GM21737 (cell line): ENCODE data around the gene ZNF330.
A peak's percentile ranks its signal among the peaks of the same experiment; 100 is the strongest.
"Not testable (repeated sequence)": the region's sequence is repeated elsewhere in the genome, so short reads cannot be mapped to it uniquely, and the experiment has no call there.

ENCODE experiments used
- ATAC-seq: cut with Tn5 transposase; IDR thresholded peaks from one replicate; pipeline ENCODE4 v1.9.1; 2021; ENCODE audit warnings: mild to moderate bottlenecking, moderate library complexity; ENCODE audit not compliant: unreplicated experiment

The ZNF330 gene

DNA sequence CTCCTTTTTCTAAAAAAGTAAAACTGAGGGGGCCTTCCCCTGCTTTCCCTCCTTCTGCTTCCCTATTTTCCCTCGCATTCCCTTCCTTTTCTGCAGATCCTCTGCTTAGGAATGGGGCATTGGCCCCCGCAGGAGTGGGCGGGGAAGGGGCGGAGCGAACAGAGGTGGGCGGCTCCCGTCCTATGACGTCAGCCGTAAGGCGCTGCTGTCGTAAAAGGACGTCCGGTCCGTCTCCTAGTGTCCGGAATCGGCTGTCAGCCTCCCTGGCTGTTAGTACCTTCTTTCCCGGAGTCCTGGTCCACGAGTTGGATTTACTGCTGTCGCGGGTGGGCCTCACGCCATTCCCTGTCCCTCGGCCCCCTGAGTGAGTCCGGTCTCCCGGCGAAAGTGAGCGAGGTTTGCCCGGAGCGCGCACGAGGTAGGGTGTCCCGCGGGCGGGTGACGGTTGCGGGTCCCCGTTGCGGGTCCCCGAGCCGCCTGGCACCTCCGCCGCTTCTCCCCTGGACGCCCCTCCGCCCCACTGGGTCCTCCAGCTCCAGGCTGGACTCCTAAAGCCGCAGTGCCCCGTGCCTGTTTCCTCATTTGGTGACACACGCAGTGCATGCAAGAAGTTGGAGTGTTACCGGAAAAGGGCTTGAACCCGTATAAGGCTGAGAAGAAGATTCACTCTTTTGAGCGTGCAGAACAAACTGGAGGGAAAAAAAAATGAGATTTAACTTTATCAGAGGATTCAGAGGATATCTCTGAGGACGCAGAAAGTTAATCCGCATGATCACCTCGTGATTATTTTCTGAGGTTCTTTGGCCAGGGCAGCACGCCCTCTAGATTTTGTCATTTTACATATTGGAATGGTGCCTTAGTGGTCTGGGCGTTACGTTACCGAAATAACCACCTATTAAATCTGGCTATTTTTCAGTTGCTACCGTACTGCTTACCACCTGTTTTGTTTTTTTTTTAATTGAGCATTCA lies at the start of gene ZNF330:
Gene ZNF330 (plus strand): TSS at position 205 of the 969 bp plus-strand sequence. CDS start 1,477 bp downstream, outside the sequence.
- peak; percentile 91 for ATAC-seq

DNA sequence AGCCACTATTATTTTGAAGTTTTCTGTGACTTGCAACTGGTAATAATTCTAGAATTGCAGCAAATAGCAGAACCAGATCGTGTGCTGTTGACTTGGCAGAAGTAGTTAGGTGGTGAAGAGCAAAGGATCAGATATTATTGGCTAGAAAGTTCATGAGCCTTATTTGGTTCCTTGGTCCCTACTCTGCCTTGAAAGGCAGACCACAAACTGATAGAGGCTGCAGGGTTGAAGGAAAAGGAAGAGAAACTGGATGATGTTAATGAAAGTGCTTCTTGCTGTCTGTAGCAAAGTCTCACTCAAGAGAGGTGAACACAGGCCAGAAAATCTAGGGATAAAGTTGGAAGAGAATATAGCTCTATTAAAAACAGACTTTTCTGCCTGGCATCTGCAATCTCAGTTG lies 46.2 kb upstream of the ZNF330 start:
- no peak for ATAC-seq

DNA sequence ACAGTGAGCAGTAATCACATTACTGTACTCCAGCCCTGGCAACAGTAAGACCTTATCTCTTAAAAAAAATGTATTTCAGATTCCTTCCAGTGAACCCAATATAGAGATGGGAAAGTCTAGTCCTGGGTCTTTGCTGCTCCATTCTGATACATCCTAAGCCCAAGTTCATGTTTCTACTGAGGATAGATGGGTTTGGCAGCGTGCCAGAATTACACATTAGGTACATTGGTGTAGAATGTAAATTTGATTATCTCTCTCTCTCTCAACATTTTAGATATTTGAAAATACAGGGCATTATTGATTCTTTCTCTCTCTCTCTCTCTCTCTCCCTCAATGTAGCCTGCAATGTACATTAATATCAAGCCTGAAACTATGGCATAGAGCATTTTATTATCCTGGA lies 43.5 kb upstream of the ZNF330 start:
- no peak for ATAC-seq

DNA sequence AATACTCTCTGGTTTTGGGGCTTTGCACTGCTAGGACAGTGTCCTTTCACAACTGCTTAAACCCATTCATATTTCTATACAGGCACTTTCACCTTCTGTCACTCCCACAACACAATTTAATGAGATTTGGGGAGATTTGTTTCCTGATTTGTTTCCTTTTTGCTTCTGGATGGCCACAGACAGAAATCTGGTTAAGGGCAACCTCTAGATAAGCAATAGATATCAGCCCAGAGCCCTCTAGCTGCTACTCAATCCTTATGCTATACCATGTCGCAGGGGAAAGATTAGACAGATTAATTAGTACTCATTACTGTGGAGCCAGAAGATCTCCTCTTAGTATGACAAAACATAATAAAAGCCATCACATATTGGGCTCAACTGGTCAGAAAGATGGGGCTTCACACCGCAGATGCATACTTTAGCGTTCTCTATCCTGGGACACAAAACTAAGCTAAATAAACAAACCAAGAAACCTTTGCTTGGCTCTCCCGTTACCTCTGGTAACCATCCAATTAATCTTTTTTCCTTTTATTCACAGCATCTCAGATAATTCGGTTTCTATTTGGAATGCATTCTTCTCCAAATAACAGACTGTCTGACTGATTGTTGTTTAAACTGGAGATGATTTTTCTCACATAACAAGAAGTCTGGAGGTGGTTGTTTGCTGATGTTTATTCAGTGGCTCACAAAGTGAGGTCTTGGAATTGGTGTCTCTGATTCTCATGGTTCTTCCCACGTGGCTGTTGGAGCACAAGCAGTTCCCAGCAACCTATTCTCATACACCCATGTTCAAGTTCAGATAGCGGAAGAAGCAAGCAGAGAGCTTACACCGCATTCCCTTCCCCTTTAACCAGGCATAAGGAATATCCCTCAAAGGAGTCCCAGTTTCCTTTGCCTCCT lies 41.0 kb upstream of the ZNF330 start:
- ATAC-seq: no peak

DNA sequence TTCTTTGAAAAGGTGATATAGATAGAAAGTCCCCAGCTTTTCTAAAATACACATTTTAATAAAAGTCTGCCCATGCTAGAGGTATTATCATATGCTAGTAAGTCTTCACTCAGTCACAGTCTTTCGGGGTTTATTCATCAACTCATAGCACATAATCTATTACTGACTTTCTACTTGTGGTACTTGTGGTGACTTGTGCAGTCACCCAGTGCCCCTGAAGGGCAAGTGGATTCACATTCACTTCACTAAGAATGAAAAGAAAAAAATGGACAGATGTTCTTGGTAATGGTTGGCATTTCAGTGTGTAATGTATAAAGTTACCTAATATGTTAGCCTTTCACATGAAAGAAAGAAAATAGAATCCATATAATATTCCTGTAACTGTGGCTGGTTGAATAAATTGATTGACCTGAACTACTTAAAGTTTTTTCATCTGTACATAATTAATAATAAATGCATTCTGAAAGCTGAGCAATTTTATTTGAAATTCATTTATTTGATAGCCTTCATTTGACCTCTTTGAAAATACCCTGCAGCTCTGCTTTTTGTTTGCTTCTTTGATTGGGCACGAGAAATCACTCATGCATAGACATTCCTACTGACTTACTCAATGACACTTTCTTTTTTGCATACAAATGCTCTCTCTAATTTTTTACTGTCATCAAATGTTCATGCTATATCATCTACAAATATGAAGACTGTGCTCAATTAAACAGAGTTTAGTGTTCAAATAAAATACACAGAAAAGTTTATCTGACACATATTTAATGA lies 39.5 kb upstream of the ZNF330 start:
- peak; percentile 62 for ATAC-seq

DNA sequence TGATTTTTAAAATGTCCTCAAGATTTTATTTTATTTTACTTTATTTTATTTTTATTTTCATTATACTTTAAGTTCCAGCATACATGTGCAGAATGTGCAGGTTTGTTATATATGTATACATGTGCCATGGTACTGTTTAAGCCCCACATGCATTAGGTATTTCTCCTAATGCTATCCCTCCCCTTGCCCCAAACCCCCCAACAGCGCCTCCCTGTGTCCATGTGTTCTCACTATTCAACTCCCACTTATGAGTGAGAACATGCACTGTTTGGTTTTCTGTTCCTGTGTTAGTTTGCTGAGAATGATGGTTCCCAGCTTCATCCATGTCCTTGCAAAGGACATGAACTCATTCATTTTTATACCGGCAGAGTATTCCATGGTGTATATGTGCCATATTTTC lies 37.2 kb upstream of the ZNF330 start:
- not testable (repeated sequence) for ATAC-seq

DNA sequence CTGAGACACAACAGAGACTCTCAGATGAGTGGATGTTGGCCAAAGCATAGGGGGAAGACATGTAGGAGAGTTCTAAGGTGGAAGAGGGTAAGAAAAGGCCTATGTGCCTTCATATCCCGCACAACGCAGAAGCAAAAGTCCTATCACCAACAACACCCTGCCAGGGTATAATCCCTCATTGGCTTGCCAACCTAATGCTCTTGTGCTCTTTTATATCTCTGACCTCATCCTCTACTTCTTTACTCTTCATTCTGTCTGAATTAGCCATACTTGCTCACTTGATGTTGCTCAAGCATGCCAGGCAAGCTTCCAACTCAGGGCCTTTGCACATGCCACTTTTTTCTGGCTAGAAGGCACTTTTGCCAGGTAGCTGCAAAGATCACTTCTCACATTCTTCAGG lies 28.1 kb upstream of the ZNF330 start:
- ATAC-seq: no peak

DNA sequence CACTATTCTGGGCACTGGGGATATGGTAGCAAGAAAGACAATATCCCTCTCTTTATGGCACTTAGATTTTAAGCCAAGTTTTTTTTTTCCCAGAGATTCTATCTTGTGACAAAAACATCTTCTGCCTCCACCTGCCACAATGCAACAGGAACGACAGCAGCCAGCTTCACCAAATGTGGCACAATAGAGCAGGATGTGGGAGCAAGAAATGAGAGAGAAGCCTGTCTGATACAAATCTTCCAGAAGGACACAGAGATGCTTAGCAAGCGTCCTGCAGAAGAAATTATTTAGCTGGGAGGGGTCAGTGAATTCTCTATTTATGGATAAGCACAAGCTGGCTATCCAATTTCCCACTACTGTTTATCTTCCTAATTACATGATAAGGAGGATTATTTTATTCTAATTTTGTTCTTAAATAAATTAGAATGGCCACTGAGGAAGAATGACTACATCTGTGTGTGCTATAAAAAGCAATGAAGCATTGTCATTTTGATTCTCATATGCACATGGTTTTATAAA lies 27.1 kb upstream of the ZNF330 start:
- ATAC-seq: no peak

DNA sequence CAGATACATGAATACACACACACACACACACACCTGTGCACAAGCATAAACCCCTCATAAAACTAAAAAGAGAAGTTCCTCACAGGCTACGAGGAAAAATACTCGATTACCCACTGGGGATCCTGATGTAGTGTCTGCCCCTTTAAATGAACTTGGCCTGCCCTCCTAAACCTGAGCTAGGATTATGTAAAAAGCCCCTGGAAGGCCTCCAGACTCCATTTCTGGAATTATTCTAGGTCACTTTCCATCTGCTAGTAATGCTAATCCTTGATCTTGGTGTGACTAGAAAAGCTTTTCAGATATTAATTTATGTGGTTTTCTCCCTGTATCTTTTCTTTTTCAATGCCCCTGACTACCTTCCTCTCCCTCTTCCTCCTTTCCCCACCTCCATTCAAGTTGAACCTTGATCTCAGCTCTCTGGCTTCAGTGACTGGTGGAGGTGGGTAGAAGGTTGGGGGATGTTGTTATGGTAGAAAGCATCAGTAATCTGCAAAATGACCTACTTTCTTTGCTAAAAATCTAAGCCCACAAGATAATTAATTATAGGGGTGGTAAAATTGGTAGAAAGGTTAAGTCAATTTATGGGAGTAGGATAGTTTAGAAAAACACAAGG lies 25.5 kb upstream of the ZNF330 start:
- ATAC-seq: no peak

DNA sequence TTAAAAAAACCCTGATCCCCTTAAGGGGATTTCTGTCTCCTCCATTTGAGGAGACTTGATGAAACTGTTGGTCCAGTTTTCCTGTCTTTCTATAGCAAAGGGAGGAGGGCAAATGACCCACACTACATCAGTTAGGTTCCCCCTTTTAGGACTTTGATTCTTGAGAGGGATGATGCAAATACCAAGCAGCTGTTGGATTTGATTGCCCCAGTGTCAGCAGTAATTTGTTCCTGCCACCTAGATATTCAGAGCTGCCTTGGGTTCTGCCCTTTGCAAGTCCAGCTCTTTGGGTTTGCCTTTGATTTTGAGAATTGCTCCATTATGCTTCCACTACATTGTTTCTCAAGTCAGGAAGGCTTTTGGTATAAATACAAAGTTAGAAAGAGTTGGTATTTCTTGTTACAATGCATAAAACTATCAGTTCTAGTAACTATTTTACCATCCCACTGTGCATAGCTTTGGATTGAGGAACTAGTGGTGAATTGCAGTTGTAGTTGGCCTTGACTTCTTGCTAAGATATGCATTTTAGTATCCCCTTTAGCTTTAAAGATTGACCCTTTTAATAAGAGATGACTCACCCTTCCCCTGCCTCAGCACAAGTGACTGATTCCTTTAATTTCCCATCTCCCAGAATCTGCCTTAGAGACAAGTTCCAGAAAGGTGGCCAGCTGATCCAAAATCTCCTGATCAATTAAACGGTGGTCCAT lies 24.3 kb upstream of the ZNF330 start:
- no peak for ATAC-seq

DNA sequence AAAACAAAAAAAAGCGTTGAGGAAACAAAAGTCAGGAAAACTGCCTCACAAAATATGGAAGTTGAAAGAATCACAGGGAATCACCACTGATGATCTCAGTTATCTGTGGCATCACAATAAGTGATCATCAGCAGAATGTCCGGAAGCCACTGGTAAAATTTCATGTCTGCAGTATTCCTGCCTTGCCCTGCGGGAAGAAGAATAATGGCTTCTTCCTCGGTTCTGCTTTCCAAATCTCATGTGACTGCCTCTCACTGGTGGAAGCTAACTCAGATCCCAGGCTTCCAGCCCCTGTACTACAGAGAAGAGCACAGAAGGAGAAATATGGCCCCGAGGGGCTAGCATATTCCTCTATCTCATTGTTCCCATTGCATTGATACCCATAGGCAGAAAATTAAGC lies 12.7 kb upstream of the ZNF330 start:
- no peak for ATAC-seq

DNA sequence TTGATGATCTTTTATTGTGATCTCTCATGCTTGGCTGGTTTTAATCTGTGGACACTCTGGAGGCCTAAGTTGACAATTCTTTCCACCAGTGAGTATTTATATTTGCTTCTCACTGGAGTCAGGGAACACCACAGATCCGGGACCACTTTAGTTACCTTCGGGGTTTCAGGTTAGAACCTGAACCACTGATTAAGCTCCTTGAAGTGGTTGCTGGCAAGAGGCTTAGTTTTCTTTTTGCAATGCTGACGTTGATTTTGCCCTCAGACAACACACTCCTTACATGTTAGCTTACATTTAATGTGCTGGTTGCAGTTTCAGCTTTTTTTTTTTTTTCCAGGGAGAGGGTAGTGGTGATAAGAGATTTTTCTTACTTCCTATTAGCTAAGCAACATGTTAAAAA lies 10.5 kb upstream of the ZNF330 start:
- ATAC-seq: no peak

DNA sequence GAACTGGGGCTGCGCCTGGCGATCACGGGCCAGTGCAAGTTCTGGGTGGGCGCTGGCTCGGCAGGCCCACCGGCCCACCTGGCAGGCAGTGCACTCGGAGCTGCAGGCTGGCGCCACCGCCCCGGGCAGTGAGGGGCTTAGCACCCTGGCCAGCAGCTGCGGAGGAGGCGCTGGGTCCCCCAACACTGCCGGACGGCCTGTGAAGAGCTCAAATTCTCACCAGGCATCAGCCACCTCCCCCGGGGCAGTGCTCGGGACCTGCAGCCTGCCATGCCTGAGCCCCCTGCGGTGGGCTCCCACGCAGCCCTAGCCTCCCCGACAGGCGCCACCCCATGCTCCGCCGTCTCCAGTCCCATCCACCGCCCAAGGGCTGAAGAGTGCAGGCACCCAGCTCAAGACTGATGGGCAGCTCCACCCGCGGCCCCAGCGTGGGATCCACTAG lies 7.1 kb upstream of the ZNF330 start:
- no peak for ATAC-seq

DNA sequence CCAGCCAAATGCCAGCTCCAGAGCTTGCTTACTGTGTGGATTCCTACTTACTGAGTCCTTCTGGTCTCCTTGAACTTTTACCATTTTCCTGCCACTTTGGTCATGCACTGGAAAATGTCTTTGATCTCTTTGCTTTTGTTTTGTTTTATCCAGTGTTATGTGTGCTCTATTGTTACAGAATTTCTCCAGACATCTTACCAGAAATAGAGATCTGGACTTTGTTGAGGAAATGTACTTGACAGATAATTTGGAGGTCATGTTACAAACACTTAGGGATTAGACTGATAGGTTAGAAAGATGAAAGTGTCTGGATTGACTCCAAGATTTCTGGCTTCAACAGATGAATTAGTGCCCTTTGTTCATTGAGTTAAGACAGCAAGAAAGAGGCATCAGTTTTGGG lies 5.7 kb upstream of the ZNF330 start:
- ATAC-seq: no peak

DNA sequence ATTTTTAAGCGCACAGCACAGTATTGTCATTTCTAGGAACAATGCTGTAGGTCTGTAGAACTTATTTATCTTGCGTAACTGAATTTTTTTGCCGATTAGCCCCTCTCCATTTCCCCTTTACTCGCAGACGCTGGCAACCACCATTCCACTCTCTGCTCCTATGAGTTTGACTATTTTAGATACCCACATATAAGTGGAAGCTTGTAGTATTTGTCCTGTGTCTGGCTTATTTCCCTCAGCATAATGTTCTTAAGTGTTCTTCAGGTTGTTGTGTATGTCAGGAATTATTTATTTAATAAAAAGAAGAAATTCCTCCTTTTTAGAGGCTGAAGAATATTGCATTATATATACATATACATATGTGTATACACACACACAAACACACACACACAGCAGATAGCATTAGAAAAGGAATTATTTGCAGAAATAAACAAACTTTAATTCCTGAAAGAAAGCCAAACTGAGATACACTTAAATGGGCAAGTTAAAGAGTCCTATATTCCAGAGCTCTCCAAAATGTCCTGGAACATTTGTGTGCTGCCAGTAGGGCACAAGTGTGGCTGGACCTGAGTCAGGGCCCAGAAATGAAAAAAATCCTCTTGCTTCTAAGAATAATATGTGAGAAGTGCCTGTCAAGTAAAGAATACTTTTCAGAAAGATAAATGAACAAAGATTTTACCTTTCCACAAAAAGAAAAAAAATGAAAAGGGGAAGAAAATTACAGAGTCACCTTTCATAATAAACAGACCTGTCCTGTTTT lies 4.5 kb upstream of the ZNF330 start:
- ATAC-seq: no peak

DNA sequence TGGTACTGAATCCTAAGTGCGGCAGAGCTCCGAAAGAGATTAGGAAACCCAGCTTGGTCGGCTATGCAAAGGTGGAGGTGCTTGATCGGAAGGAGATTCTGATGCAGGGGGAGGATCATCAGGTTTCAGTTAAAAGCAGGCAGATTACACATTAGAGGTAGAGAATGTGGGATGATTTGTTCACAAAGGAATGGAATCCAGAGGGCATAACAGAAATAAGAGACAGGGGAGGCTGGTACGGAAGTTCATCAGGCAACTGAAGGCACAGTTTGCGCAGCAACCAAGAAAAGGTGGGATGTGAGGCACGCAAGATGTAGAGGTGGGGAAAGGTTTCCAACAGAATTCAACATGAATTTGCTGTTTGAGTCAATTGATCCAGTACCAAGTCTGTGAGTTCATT lies 424 bp upstream of the ZNF330 start:
- ATAC-seq: peak; percentile 10

DNA sequence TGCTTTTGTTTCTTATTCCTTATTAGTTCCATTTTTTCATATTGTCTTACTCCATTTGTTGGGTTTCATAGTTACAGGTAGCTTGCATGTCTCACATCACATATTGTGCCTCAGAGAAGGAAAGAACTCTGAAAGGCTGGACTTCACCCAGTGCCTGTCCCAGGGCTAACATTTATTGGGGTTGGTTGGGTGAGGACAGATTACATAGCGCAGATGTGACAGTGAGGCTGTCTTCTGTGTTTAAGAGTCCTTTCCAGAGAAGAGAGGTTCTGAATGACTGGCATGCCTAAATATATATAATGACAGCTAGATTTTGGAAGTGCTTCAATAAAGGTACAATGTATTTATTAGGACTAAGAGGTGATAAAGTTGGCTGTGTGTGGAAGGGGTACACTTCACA lies 2.7 kb downstream of the ZNF330 start:
- ATAC-seq: no peak

DNA sequence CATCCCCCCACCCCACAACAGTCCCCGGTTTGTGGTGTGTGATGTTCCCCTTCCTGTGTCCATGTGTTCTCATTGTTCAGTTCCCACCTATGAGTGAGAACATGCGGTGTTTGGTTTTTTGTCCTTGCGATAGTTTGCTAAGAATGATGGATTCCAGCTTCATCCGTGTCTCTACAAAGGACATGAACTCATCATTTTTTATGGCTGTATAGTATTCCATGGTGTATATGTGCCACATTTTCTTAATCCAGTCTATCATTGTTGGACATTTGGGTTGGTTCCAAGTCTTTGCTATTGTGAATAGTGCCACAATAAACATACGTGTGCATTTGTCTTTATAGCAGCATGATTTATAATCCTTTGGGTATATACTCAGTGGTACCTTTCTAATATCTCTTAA lies 6.6 kb downstream of the ZNF330 start:
- ATAC-seq: not testable (repeated sequence)
